ENCODE results near the gene IVNS1ABP.
A peak's percentile ranks its signal among the peaks of the same experiment; 100 is the strongest.
"Not testable (repeated sequence)": the region's sequence is repeated elsewhere in the genome, so short reads cannot be mapped to it uniquely, and the experiment has no call there.

Gene IVNS1ABP

GRCh38 chr1:185317034-185317885 lies at the start of gene IVNS1ABP:
IVNS1ABP (minus strand) TSS chr1:185317243; CDS start chr1:185309493, 7,750 bp downstream.
- DNase-seq (ENCODE audit: low read depth): peak; percentile 93

DNA sequence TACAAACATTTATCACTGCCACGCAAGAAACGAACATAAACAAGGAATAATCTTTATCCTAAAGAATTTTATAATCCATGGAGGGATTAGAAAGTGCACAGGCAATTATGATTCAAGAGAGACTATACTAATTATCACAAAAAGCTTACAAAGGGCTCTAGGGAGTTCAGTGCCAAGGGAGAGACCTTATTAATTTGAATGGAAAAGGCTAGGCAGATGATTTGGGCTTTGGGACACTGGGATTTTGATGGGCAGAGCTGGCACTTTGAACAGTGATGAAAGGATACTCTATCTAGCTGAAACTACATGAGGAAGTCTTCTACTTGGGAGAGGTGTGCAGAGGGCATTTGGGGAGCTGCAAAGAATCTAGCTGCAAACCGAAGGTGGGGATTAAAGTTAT lies 48.9 kb upstream of the IVNS1ABP start:
- DNase-seq (ENCODE audit: low read depth): no peak

- not testable (repeated sequence) for DNase-seq (ENCODE audit: low read depth)
Observed at GRCh38 chr1:185364528-185364927, 47.5 kb upstream of the IVNS1ABP start.

- no peak for DNase-seq (ENCODE audit: low read depth)
Observed at GRCh38 chr1:185363205-185363604, 46.2 kb upstream of the IVNS1ABP start.

- DNase-seq (ENCODE audit: low read depth): no peak
Observed at GRCh38 chr1:185360714-185361113, 43.7 kb upstream of the IVNS1ABP start.

- no peak for DNase-seq (ENCODE audit: low read depth)
Observed at GRCh38 chr1:185358957-185359356, 41.9 kb upstream of the IVNS1ABP start.

DNA sequence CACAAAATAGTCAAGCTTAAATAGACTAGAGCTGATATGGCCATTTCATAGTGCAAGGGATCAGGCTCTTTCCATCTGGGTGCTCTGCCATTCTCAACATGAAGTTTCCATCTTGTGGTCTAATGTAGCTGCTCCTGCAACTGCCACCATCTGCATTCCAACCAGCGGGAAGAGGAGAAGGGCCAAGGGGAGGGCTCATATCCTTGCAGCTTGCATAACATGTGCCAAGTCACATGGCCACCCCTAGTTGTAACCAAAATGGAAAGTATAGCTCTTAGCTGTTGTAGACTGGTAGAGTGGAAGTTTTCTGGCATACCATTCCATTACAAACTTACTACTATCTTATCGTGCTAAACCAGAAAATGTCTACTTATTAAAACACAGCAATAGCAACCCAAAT lies 38.9 kb upstream of the IVNS1ABP start:
- DNase-seq (ENCODE audit: low read depth): no peak

- DNase-seq (ENCODE audit: low read depth): no peak
Observed at GRCh38 chr1:185353124-185353523, 36.1 kb upstream of the IVNS1ABP start.

- DNase-seq (ENCODE audit: low read depth): no peak
Observed at GRCh38 chr1:185351734-185352466, 34.9 kb upstream of the IVNS1ABP start.

GRCh38 chr1:185350027-185350442 lies 33.0 kb upstream of the IVNS1ABP start:
- no peak for DNase-seq (ENCODE audit: low read depth)

- DNase-seq (ENCODE audit: low read depth): no peak
Observed at GRCh38 chr1:185349556-185349955, 32.5 kb upstream of the IVNS1ABP start.

DNA sequence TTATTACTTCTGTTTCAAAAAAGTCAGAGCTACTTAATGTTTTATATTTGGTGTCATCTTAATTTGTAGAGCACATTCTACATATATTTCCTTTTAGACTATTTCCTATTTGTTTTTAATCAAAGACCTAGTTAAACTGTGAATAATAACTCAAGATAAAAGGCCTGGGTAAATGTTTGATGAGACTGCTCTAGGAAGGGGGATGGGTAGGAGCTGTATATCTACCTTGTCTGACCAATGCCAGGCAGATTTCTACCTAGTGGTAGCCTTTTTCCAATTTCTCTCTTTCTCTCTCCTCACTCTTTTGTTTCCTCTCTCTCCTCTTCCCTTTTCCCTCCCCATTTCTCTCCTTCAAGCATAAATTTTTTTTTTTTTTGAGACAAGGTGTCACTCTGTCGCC lies 31.9 kb upstream of the IVNS1ABP start:
- no peak for DNase-seq (ENCODE audit: low read depth)

DNA sequence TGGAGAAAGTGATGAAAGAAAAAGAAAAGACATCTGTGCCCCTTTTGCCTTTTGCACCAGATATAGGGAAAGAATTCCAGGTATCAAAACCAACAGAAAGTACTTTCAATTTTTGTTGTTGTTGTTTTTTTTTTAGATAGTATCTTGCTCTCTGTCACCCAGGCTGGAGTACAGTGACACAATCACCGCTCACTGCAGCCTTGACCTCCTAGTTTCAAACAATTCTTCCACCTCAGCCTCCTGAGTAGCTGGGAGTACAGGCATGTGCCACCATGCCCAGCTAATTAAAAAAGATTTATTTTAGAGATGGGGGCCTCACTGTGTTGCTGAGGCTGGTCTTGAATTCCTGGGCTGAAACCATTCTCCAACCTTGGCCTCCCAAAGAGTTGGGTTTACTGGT lies 31.3 kb upstream of the IVNS1ABP start:
- no peak for DNase-seq (ENCODE audit: low read depth)

DNA sequence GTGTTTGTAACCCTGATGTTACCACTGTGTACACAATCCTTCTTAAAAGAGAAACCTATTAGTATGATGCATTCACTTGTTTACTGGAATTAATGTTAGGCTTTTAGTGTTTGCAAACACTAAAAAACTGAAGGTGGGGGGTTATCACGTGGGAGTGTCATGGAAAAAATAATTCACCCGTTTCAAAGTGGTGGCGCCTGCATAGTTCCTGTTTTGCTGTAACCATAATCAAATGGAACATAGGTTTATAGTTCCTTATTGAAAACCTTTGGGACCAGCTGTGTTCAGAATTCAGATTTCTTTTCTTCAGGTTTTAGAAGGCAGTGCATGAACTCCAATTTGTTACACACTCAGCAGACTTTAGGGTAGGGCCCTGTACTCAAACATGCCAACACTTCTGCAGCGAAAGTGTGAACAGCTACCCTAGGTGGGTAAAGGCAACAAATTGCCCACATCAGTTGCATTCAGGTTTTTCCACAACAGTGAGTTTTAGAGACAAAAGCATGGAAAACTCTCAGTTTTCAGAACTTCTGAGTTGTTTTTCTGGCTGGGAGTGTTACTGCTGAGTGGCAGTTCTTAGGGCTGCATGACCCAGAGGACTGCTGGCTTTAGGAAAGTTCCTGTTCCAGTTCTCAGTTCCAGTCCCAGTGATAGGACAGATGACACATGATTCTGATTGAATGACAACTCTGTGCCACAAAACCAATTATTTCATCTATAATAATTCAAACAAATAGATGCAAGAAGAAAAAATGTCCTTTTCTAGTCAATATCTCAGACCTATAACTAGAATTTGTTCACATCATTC lies 29.1 kb upstream of the IVNS1ABP start:
- DNase-seq (ENCODE audit: low read depth): no peak

- no peak for DNase-seq (ENCODE audit: low read depth)
Observed at GRCh38 chr1:185343306-185343705, 26.3 kb upstream of the IVNS1ABP start.

GRCh38 chr1:185342672-185343259 lies 25.7 kb upstream of the IVNS1ABP start:
- DNase-seq (ENCODE audit: low read depth): no peak

GRCh38 chr1:185342017-185342416 lies 25.0 kb upstream of the IVNS1ABP start:
- no peak for DNase-seq (ENCODE audit: low read depth)

- DNase-seq (ENCODE audit: low read depth): no peak
Observed at GRCh38 chr1:185341196-185341781, 24.2 kb upstream of the IVNS1ABP start.

DNA sequence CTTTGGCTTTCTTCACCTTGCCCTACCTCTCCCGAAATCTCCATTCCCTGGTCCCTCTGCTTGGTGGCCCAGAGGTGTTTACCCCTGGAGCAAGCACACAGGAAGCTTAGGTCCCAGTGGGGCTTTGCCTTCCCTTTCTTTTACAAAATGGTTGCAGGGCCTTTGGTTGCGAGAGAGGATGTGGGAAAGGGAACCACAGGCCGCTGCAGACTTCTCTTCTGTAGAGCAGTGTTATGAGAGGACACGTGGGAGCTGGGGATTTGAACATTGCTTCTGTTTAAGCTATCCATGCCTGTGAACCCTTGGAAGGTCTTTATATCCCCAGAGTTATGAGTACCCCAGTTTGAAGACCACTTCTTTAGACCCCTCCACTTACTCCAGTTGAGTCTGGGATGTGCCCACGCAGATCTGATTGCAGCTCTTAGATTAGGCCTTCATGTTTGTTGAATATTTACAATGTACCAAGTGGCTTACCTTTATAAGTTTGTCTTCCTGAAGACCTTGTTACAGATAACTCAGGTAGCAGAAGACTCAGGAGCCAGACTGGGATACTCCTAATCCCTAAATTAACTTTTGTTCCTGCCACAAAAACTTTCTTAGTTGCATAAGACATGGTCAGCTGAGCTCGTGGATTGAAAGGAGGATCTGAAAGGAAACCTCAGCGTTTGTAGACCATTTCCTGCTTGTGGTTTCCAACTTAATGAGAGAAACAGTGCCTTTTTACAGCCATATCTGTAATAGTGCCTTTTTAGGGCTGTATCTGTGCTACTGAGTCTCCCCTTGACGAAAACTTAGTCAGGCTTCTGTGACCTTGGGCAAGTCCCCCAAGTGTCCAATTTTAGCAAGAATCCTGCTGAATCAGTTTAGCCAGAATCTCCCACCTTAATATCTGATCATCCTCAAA lies 21.9 kb upstream of the IVNS1ABP start:
- DNase-seq (ENCODE audit: low read depth): no peak

- no peak for DNase-seq (ENCODE audit: low read depth)
Observed at GRCh38 chr1:185337246-185337645, 20.2 kb upstream of the IVNS1ABP start.

DNA sequence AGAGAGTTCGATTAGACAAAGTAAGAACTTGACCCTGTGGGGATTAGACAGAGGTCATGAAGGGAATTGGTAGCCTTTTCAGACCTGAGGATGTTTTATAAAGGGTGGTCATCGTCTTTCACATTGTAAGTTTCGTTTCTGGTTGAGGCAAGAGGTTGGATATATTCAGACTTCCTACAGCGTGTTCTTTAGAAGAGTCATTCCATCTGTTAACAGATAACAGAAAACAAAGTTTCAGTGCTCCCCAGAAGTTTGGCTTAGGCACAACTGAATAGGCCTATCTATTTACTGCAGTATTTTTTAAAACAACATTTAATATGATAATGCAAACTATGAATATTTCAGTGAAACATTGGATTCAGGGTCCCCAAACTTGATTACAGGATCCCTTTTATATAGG lies 17.1 kb upstream of the IVNS1ABP start:
- DNase-seq (ENCODE audit: low read depth): no peak

All from T-helper 22 cell (primary cell).